ENCODE data around the gene HNRNPC.
"Not testable (repeated sequence)": the region's sequence is repeated elsewhere in the genome, so short reads cannot be mapped to it uniquely, and the experiment has no call there.

Gene HNRNPC

GRCh38 chr14:21269252-21270046, at the start of gene HNRNPC:
Gene HNRNPC, minus strand, starts transcription at chr14:21269442. Its CDS starts 35,249 bp downstream, at chr14:21234193.
- peak; percentile 100 for DNase-seq (ENCODE audit: low read depth)

- no peak for DNase-seq (ENCODE audit: low read depth)
These were observed 48.2 kb upstream of the HNRNPC start for GRCh38 chr14:21317398-21317797.

- no peak for DNase-seq (ENCODE audit: low read depth)
These were observed 44.3 kb upstream of the HNRNPC start for GRCh38 chr14:21313512-21313911.

- no peak for DNase-seq (ENCODE audit: low read depth)
These were observed 42.4 kb upstream of the HNRNPC start for GRCh38 chr14:21311614-21312013.

GRCh38 chr14:21309956-21310355, 40.7 kb upstream of the HNRNPC start:
- no peak for DNase-seq (ENCODE audit: low read depth)

GRCh38 chr14:21309238-21309636, 40.0 kb upstream of the HNRNPC start:
- DNase-seq (ENCODE audit: low read depth): no peak

GRCh38 chr14:21308479-21309237, 39.4 kb upstream of the HNRNPC start:
- DNase-seq (ENCODE audit: low read depth): peak; percentile 70

GRCh38 chr14:21308132-21308478, 38.9 kb upstream of the HNRNPC start:
- DNase-seq (ENCODE audit: low read depth): no peak

- no peak for DNase-seq (ENCODE audit: low read depth)
These were observed 38.4 kb upstream of the HNRNPC start for GRCh38 chr14:21307637-21308036.

GRCh38 chr14:21302836-21303140, 33.5 kb upstream of the HNRNPC start:
- DNase-seq (ENCODE audit: low read depth): not testable (repeated sequence)

- no peak for DNase-seq (ENCODE audit: low read depth)
These were observed 33.0 kb upstream of the HNRNPC start for GRCh38 chr14:21302013-21302835.

- DNase-seq (ENCODE audit: low read depth): no peak
These were observed 31.6 kb upstream of the HNRNPC start for GRCh38 chr14:21300892-21301291.

GRCh38 chr14:21299562-21300130, 30.4 kb upstream of the HNRNPC start:
- no peak for DNase-seq (ENCODE audit: low read depth)

- DNase-seq (ENCODE audit: low read depth): no peak
These were observed 29.1 kb upstream of the HNRNPC start for GRCh38 chr14:21298358-21298757.

GRCh38 chr14:21294026-21294425, 24.8 kb upstream of the HNRNPC start:
- DNase-seq (ENCODE audit: low read depth): not testable (repeated sequence)

GRCh38 chr14:21287168-21287567, 17.9 kb upstream of the HNRNPC start:
- no peak for DNase-seq (ENCODE audit: low read depth)

GRCh38 chr14:21286516-21286915, 17.3 kb upstream of the HNRNPC start:
- not testable (repeated sequence) for DNase-seq (ENCODE audit: low read depth)

GRCh38 chr14:21281917-21282316, 12.7 kb upstream of the HNRNPC start:
- DNase-seq (ENCODE audit: low read depth): not testable (repeated sequence)

GRCh38 chr14:21279783-21280182, 10.5 kb upstream of the HNRNPC start, which contains the start of gene RPGRIP1:
Gene RPGRIP1, plus strand, starts transcription at chr14:21280083. Its CDS starts 7,894 bp downstream, at chr14:21287977.
- DNase-seq (ENCODE audit: low read depth): no peak

GRCh38 chr14:21278632-21279031, 9.4 kb upstream of the HNRNPC start:
- no peak for DNase-seq (ENCODE audit: low read depth)

- no peak for DNase-seq (ENCODE audit: low read depth)
These were observed 6.1 kb upstream of the HNRNPC start for GRCh38 chr14:21275261-21275858.

GRCh38 chr14:21272661-21273060, 3.4 kb upstream of the HNRNPC start:
- not testable (repeated sequence) for DNase-seq (ENCODE audit: low read depth)
